ENCODE data around the gene PURB. TPM values are rescaled to one million over a fixed set of nuclear protein-coding genes. Genes with fewer than 3 reads are reported as not detected.

PURB gene
- total and polyA plus RNA-seq, 9 of the 15 experiments (the other 6 are each of a cell fraction or from before 2014, with no cell fraction given) = 1.6 to 14.1 (median 8.8) TPM

- TF ChIP-seq SMARCC2 (IDR thresholded peaks at IDR 0.05; ENCODE audit: low read depth) = no peak
- TF ChIP-seq PKNOX1 (IDR thresholded peaks at IDR 0.05) = peak; percentile 51
- TF ChIP-seq CREB1 (IDR thresholded peaks at IDR 0.05) = no peak
- no peak for TF ChIP-seq CREB1 (CRISPR knock-in tag; IDR thresholded peaks at IDR 0.05)
- no peak for TF ChIP-seq PBX2 (CRISPR knock-in tag; IDR thresholded peaks at IDR 0.05; ENCODE audit: low read depth)
- peak; percentile 63 for TF ChIP-seq PBX2 (tag; conservative IDR thresholded peaks at IDR 0.05; ENCODE audit: low read depth)
- TF ChIP-seq ZNF518B (CRISPR knock-in tag; IDR thresholded peaks at IDR 0.05) = no peak
- TF ChIP-seq KDM2B (CRISPR knock-in tag; IDR thresholded peaks at IDR 0.05) = no peak
- TF ChIP-seq MTA2 (IDR thresholded peaks at IDR 0.05; ENCODE audit: low read depth) = no peak
- peak; percentile 73 for TF ChIP-seq MEIS2 (IDR thresholded peaks at IDR 0.05; ENCODE audit: partially characterized antibody)
- no peak for TF ChIP-seq TAL1 (IDR thresholded peaks at IDR 0.05)
- TF ChIP-seq ILF3 (IDR thresholded peaks at IDR 0.05; ENCODE audit: borderline replicate concordance) = no peak
- peak; percentile 30; the same call in 1 of the 2 replicates for TF ChIP-seq RBFOX2 (IDR thresholded peaks at IDR 0.05; ENCODE audit: low read depth, low read length)
- TF ChIP-seq RAD51 (IDR thresholded peaks at IDR 0.05; ENCODE audit: borderline replicate concordance, low read depth) = no peak
- TF ChIP-seq FOXA1 (IDR thresholded peaks at IDR 0.05; ENCODE audit: borderline replicate concordance) = no peak
- TF ChIP-seq RUNX1 (IDR thresholded peaks at IDR 0.05; ENCODE audit: low read depth) = no peak
- TF ChIP-seq POLR3G (IDR thresholded peaks at IDR 0.05; ENCODE audit: extremely low read depth, insufficient read length, insufficient replicate concordance) = no peak
- TF ChIP-seq CBFA2T3 (IDR thresholded peaks at IDR 0.05) = peak; percentile 16; the same call in 1 of the 2 replicates
- no peak for TF ChIP-seq NFIC (IDR thresholded peaks at IDR 0.05)
- TF ChIP-seq ZNF316 (IDR thresholded peaks at IDR 0.05) = no peak
- TF ChIP-seq YY1 (IDR thresholded peaks at IDR 0.05; ENCODE audit: borderline replicate concordance in 1 of 3, control insufficient read depth in 1 of 3, extremely low read depth in 1 of 3, insufficient read depth in 3 of 3, insufficient read length in 1 of 3, insufficient replicate concordance in 2 of 3, low read depth in 1 of 3, low read length in 2 of 3) = no peak
- TF ChIP-seq ESRRA (IDR thresholded peaks at IDR 0.05; ENCODE audit: borderline replicate concordance, low read depth) = peak; percentile 90
Observed at GRCh38 chr7:44880317-44881018, 4.9 kb downstream of the PURB start (continued).

Measured in K562 (cell line).